Hematopoietic multipotent progenitor cell treated with erythropoietin and hydrocortisone succinate and interleukin-3 and kit ligand, for 4 days (in vitro differentiated cells): ENCODE measurements around the gene TAGLN3.

ENCODE experiments used
- DNase-seq: peaks from one replicate; pipeline ENCODE4 v3.0.0-alpha.2; 2015

Gene TAGLN3

DNA sequence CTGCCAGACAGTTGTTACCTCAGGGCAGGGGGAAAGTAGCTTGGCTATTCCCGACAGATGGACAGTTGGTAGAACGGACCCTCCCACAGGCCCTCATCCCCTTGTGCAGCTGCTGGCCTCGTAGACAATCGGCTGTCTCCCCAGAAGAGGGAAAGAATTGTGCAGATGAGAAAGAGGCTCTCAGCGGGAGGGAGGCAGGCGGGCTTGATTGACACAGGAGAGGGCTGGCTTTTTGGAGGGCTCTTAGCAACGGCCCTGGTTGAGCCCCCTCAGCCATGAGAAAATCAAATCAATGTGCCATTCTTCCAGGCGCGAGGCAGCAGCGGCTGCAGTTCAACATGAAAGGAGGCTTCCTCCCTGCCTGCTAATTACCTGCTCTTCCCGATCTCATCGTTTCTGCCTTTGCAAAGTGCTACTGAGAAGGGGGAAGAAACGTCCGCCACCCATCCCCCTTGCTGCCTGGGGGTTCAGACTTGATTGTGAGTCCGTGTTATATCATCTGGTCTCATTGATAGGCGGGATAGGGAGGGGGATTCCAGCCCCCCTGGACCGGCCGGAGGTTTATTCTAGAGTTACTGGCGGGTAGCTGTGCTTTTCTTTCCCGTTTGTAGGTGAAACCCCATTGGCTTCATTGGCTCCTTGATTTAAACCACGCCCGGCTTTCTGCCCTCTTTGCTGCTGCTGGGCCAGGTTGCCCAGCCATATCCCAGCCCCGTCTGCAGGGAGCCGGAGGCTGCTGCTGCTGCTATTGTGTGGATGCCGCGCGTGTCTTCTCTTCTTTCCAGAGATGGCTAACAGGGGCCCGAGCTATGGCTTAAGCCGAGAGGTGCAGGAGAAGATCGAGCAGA, at the start of gene TAGLN3:
Gene TAGLN3 (plus strand): TSS at position 287 of the 848 bp plus-strand sequence. CDS start 501 bp downstream, at position 788.
- DNase-seq: peak; percentile 26

DNA sequence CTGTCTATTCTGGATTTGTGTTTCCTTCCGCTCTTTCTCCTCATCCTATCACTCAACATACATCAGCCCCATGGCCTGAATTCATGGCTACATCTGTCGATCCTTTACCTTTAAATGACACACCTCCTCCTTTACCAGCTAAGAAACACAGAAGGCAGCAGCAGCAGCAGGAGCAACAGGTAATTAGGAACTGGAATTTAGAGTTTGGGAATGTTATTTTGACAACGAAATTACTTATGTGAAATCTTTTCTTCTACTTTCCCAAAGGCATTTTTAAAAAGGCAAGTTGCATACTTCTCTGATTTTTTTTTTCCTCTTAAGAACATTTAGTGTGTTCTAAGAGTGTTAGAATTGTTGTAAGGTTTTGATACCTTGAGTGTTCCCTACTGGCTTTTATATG, 49.0 kb upstream of the TAGLN3 start:
- DNase-seq: no peak

DNA sequence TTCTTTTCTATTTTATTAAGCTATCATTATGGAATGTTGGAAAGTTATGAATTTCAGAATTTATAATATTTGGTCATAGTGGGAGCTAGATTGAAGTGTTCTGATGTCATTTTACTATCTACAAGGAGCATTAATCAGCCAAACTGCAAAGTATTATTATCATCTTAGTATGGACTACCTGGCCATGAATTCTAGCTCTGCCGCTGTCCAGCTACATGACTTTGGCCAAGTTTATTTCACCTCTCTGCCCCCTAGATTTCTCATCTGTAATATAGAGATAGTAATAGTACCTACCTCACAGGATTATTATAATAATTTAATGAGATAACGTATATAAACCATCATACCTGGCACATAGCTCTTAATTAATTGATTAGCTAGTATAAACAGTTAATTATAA, 47.7 kb upstream of the TAGLN3 start:
- DNase-seq: no peak

DNA sequence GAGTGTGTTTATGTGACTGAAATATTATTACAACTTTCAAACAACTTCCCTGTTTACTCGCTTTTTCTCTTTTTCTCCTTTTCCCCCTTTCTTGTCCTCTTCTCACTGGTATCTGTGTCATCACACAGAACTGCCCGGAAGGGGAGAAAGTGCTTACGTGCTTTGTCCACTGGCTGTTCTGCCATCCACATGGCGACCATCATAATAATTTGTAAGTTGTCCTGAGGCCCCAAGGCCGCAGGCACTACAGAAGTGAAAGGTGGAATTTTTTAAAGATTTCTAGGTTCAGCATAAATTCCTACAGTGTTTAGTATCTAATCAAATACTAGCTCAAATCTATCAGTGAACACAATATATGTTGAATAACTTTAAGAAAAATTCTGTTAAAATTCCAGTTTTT, 46.6 kb upstream of the TAGLN3 start:
- DNase-seq: no peak

DNA sequence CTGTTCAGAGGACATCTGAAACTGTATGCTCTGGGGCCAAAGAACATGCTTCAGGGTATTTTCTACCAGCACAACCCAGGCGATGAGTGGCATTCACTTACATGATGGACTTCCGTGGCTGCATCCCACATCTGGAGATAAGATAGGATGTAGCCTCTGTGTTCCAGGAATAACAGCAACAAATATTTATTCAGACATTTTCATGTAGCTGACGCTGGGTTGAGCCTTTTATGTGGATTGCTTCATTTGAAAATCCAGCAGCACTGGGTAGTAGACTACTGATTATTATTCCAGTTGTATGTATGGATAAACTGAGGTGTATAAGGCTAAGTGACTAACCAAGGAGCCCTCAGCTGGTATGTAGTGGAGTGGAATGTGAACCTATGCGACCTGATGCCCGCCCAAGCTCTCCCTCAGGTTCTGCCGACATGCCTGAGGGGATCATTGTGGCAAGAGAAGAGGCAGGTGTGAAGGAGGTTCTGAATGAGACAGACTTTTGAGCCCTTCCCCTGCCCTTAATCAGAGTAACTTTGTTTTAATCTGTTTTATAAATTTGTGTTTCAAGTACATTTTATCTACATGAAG, 45.8 kb upstream of the TAGLN3 start:
- no peak for DNase-seq

DNA sequence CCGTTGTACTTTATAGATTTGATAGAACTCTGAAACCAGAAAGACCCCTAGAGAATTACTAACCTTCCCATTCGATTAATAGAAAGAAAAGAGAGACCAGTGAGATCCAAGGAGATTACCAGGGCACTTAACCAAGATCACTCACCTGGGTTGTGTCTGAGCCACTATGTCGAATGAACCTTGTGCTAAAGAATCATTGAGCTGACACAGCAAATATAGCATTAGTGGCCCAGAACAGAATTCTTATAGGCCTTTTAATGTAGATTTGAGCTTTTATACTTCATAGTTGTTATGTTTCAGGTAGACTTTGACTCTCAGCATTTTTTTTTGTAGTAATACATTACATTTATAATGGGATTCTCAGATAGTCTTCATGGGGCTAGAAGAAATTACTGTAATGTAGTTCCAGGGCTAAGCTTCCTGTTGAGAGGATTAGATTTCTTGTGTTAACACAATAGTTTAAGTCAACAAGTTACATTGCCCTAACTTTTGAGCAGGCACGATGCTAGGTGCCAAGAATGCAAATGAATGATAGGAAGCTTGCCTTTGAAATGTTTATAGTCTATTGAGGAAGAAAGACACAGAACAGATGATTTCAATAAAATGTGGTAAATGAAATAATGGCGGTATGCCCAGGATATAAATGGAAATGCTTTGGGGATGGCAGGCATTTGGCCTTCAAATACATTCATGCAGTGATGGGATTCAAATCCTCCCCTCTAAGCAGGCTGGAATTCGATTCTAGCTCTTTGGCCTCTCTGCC, 44.3 kb upstream of the TAGLN3 start:
- DNase-seq: no peak

DNA sequence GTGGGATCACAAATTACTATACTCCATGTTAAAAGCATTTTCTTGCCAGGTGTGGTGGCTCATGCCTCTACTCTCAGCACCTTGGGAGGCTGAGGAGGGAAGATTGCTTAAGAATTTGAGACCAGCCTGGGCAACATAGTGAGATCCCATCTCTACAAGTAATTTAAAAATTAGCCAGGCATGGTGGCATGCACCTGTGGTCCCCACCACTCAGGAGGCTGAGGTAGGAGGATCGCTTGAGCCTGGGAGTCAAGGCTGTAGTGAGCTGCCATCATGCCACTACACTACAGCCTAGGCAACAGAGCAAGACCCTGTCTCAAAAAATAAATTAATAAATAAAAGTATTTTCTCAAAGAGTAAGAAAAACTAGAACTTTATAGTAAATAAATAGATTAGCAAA, 42.8 kb upstream of the TAGLN3 start:
- no peak for DNase-seq

DNA sequence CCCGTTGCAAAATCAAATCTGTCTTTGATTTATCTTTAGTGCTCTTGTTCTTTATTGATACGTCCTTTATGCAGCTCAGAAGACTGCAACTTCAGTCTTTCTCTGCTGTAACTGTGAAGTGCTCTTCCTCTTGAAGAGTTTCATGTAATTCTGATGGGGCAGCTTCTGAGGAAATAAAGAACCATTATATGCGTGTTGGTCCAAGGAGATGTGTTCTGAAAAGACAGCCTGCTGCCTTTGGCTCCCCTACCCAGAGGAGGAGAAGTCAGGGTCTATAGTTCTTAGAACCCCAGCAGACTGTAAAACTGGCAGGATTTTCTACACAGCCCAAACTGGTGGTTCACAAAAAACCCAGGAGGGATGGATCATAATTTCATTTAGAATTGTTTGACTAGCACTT, 42.3 kb upstream of the TAGLN3 start:
- DNase-seq: no peak

DNA sequence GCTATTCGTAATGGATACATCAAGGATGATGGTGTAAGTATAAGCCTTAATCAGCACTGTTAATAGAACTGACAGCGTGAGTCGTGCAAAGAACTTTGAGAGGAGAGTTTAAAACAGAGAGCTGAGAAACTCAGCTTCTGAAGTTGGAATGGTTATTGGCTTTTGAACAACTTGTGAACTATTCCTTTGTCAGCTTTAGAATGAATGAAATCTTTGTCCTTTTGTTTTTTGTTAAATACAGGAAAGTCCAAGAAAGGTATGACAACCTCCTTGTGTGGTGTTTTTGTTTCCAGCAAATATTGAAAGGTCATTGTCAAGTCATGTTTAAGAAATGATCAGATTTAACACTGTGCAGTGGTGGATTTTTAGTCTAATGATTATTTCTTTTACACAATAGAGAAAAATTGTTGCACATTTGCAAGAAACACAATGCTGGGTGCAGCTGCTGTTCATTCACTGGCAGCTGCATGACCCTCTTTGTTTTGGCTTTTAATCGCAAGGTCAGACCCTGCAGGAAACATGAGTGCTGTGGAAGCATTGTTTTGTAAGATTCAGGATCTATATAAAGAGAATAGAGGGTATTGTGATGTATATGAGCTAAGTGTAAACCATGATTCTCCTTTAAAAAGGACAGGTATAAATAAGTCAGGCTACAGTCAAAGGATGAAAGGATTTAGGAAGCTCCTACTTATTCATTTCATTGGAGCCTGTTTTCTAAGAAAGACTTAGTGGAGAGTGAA, 41.6 kb upstream of the TAGLN3 start:
- DNase-seq: no peak

DNA sequence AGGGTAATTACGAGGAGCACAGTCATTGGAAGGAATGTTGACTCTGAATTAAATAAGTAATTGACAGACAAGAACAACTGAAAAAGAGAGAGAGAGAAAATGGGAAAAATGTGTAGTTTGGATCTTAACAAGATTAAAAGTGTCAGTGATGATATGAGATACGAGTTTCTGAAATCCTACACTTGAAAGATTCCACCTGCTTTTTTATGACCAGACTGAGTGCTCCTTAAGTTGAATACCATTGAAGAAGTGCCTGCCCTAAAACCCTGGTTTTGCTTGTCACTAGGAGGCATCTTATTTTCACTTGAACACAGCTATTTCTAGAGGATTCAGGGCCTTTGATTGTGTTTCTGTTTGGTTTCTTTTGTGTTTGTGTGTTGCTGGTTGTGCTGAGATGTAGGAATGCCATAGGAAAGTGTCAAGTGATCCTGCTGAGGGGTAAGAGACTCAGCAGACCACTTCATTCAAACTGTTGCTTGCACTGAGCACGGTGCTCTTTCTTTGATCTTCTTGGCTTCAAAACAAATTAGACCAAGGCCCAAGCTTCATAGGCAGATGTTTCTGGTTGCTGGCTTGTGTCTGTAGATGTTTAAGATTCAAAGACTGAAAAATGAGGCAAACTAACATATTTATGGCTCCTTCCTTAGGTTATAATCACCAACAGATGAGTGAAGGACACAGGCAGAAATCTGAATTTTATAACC, 37.1 kb upstream of the TAGLN3 start:
- no peak for DNase-seq

DNA sequence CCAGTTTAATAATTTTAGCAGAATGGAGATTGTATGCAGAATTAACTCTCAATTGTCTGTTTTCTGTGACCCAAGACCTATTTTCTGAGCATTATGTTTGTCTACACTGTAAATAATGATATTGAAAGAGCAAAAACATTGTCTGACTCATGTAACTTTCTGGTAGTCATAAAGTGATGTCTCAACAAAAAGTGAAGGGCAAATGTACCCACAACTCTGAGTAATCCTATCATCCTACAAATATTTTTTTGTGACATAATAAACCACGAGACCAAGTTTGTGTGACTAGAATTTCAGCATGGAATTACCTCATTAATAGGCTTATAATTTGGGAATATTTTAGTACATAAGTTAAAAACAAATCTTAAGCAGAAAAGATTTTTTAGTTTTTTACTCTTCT, 35.3 kb upstream of the TAGLN3 start:
- no peak for DNase-seq

DNA sequence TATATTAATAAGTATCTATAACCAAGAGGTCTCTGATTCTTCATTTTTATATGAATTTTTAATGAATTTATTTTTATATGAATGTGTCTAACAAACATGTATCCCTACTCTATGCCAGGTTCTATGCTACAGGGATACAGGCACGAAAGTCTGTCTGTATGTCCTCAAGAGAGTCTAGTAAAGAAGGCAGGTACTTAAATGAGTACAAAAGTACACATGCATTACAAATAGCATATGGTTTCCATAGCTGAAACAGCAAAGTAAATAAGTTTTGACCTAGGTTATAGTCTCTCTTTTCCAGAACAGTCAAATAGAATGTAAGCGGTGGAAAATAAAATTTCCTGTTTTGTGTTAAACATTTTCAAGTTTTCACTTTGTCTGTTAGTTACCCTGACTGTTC, 33.2 kb upstream of the TAGLN3 start:
- DNase-seq: no peak

DNA sequence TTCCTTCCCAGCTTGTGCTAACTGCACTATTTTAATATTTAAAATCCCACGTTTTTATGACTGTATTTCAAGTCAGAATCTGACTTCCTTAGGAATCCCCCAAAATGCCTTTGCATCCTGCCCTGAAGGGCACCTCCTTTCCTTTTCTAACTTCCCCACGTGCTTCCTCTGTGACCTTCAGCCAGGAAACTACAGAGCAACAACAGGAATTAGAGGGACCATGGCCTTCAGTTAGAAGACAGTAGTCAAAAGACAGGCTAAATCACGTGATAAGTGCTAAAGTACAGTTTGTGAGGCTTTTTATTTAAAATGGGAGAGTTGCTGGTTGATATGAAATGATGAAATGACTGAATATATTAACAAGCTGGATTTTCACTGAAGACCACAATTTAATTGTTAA, 31.7 kb upstream of the TAGLN3 start:
- DNase-seq: no peak

DNA sequence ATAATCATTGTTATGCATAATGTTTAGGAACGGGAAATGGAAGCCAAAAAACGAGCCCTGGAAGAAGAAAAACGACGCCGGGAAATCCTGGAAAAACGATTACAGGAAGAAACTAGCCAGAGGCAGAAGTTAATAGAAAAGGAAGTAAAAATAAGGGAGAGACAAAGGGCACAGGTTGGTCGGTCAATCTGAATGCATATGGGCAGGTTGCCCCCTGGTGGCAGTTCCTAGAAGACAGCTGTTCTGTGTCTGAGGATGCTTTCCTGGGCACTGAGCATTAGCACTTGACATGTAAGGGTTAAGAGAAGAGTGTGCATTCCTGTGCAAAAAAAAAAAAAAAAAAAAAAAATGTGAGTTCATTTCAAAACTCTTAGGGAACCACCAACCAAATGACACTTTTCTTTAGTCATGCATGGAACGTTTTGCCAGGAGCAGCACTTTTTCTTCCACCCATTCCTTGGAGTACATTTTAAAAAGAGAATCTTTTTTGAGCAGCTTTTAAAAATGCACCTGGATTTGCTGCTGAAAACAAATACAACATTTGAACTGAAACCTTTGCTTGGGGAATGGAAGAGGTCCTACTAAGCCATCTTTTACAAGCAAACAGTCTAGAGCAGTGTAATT, 31.0 kb upstream of the TAGLN3 start:
- peak; percentile 90 for DNase-seq

DNA sequence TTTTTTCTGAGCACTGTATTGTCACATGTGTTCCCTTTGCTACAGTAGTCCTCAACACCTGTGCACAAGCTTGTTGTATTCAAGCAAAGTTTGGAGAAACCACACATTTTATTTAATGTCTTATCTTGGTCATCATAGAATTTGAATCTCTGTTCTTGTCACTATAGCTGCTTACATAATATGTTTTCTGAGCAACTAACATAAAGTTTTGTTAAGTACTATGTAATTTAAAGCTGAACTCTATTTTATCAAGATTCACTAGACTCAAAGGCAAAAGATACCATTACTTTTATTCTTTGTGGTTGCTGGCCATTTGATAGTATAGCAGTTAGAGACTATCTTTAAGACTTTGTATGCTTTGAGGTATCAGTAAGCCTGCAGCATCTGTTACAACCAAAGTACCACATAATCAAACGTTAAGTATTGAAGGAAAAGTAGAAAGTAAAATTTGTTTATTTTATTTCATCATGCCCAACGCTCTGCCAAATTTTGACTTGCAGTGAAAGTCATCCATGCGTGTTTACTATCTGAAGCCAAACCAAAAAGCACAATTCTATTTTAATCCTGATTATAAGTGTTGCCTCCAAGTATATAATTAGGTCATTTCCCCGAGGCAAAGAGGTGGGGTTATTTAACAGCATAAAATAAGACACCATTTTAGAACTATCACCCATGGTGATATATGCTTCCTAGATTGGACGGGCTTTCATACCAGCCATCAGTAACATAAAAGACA, 30.2 kb upstream of the TAGLN3 start:
- no peak for DNase-seq

DNA sequence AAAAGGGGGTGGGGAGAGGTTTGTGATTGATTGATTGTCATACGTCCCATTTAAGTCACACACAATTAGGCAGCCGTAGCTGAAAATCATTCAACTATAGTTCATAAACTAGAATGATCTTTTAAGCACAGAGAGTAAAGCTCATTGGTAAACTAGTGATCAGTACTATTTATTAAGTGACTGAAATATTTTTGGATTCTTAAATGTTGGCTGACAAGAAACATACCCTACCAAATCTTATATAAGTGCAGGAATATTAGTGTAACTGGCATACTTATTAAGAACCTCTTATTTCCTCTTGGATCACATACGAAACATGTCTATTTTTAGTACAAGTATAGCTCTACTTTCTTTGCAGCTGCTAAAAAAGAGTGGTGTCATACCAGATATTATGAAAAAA, 28.3 kb upstream of the TAGLN3 start:
- no peak for DNase-seq

DNA sequence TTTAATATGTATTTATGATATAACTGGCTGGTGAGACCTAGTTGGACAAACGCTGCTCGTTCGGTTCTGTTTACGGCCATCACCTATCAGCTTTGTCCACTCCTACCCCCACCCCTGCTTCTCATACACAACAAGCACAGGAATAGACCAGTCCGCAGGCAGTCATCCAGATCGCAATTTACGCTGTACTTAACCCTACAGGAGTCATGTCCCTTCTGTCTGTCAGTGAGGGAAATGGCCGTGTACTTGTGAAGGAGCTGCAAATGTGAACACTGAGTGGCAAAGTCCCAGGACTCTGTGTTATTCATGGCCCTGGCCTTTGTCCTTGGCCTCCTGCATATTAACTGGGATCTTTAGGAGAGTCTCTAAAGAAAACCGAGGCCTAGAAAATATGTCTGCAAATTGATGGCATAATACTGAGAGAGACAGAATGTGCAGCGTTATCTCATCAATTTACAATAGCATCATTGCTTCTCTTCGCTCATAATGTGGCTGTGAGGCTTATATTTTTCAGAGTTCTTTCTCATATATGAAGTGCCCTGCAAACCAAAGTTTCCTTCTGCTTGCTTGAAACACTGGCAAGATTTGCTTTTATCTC, 27.1 kb upstream of the TAGLN3 start:
- no peak for DNase-seq

DNA sequence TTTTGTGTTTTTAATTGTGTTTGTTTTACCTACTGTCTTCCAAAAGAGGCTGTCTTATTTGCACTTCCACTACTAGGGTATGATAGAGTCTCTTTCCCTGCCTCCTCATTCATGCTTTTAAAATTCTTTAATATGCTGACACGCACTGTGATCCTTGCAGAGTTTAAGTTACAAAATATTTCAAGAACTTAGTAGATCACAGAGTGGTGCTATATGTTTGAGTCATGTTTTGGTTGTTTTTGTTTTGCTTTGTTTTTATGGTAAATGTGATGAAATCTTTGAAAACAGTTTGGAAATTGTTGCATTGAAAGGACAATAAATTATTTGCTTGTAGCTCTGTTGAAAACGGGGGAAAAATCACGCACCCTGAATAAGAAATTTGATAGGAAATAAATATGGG, 25.8 kb upstream of the TAGLN3 start:
- DNase-seq: no peak

DNA sequence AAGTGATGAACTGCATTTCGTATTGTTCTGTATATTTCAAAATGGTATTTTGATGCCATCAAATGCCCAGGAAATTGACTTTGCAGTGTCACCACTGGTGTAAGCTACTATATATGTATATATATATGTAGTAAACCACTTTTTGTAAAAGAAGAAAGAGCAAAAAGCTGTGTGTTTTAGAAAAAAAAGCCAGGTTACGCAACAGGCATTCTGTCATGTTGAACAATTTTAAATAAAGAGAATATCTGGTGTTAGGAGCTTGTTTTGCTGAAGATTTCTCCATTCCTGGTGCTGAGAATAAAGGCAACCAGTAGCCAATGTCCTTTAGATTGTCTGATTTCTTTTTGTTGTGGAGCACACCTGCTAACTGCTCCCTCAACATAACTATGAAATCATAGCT, 23.6 kb upstream of the TAGLN3 start:
- DNase-seq: no peak

DNA sequence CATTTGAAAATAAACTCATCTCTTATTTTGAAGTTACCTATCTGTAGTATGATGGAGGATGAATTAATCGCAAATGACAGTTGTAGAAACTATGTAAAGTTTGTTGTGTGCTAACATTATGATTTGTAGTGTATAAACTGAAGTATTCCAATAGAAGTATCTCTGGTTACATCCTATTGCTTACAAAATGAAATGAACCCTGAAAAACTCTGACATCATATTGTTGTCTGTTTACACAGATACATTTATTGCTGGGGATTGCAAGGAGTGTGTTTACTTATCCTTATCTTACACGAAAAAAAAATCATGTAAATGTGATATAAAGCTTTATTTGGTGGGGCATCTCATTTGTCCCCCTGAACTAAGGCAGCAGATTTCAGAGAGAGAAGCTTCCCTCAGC, 22.5 kb upstream of the TAGLN3 start:
- DNase-seq: no peak
